Body of pancreas (tissue), 4 donors: ENCODE data around the gene PRR15L.

Source experiments
- POLR2A ChIP-seq, 3 donors: fragments of 450-650 bp; IDR thresholded peaks; one replicate each; pipeline ENCODE4 v1.6.1; 2016; ENCODE audit warnings: antibody characterized with exemption in 3 of 3, mild to moderate bottlenecking in 2 of 3
- TF ChIP-seq, protein P1 (sequence below), 7 experiments: fragments of 450-650 bp in 4 of 7; fragments of 200-600 bp in 3 of 7; sonication (generic) in 3 of 7; IDR thresholded peaks; one replicate each; pipeline ENCODE4 v1.5.1; 2016 to 2019; ENCODE audit warnings: antibody characterized with exemption in 7 of 7

DNA sequence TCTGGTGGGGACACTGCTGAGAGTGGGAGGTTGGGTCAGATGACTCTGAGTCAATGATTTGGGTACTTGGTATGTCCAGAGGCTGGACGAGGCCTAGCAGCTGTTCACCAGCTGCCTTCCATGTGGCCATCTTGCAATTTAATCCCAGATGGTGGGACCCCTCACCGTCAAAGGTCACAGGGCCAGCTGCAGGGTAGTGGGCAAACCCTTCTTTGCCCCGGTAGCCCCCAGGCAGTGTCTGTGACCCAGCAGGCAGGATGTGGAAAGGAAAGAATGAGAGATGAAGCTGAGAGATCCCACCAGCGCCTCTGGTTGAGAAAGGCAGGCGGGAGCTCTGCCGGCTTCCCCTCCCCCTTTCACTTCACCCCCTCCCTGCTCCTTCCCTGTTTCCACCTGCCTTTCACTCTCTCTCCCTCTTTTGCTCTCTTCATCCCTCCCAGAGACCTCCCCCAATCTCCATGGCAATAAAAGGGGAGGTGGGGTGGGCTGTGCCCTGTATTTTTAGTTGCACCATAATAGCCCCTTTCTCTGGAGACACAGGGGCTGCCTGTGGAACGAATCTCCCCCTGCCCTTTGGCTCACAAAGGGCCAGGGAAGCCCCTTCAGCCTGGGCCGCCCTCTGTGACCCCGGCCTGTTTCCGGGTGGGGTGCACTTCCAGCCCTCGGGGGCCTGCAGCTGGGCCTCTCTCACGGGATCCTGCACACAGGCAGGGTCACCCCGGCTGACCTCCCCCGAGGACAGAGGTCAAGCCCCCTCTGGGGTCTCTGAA, 33.5 kb upstream of the PRR15L start:
- TF ChIP-seq, protein P1, sequence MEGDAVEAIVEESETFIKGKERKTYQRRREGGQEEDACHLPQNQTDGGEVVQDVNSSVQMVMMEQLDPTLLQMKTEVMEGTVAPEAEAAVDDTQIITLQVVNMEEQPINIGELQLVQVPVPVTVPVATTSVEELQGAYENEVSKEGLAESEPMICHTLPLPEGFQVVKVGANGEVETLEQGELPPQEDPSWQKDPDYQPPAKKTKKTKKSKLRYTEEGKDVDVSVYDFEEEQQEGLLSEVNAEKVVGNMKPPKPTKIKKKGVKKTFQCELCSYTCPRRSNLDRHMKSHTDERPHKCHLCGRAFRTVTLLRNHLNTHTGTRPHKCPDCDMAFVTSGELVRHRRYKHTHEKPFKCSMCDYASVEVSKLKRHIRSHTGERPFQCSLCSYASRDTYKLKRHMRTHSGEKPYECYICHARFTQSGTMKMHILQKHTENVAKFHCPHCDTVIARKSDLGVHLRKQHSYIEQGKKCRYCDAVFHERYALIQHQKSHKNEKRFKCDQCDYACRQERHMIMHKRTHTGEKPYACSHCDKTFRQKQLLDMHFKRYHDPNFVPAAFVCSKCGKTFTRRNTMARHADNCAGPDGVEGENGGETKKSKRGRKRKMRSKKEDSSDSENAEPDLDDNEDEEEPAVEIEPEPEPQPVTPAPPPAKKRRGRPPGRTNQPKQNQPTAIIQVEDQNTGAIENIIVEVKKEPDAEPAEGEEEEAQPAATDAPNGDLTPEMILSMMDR (IDR thresholded peaks at IDR 0.05), result no peak
- no peak for TF ChIP-seq POLR2A (IDR thresholded peaks at IDR 0.05)
